ENCODE measurements around the gene CDC26. TPM values are rescaled to one million over a fixed set of nuclear protein-coding genes. Genes with fewer than 3 reads are reported as not detected.

The CDC26 gene
- total RNA-seq, 1 donor from 2014 or later = 25.3 TPM

- Histone ChIP-seq H3K4me3 (no peak overlapping the region), H3K27ac (no peak overlapping the region), H3K9me3 (no peaks in the 10 kb centered on the region), H3K27me3 (no peaks in the 10 kb centered on the region), H3K36me3 (peaks cover 0 to 6% of the 10 kb centered on the region in 2 donors), H3K4me1 (no peaks in the 10 kb centered on the region)
- DNase-seq (ENCODE audit: extremely low spot score in 2 of 2) = no peak
- intact Hi-C loops (cut with DNase I) = no loop called here
- TF ChIP-seq POLR2AphosphoS5 (IDR thresholded peaks at IDR 0.05; ENCODE audit: insufficient read depth in 1 of 2, low read depth in 1 of 2) = no peak
- no peak for TF ChIP-seq CTCF (IDR thresholded peaks at IDR 0.05)
- TF ChIP-seq POLR2A (IDR thresholded peaks at IDR 0.05) = no peak
Measured at GRCh38 chr9:113317777-113318176, 42.4 kb upstream of the CDC26 start.

DNA sequence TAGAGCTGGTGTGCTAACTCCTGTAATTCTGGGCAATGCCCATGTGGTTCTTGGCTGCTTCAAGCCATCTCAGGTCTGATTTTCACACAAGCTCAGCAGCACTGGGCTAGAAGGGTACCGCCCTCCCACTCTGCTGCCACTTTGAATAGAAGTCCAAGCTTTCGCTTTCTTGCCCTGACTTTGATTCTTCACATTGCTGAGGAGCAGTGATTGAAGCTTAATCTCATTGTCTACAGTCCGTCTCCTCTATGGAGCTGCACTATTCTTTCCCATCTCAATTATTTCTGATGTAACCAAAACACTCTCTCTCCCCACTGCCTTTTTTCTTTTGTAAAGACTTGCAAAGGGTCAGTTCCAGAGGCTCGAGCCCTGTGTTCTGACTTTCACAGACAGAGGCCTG lies 40.7 kb upstream of the CDC26 start:
- Histone ChIP-seq H3K27ac (no peak overlapping the region), H3K9me3 (no peaks in the 10 kb centered on the region), H3K36me3 (peaks cover 0 to 2% of the 10 kb centered on the region in 2 donors), H3K4me1 (no peaks in the 10 kb centered on the region), H3K4me3 (no peak overlapping the region), H3K27me3 (no peaks in the 10 kb centered on the region)
- DNase-seq (ENCODE audit: extremely low spot score in 2 of 2) = no peak
- TF ChIP-seq CTCF (IDR thresholded peaks at IDR 0.05) (no peak), POLR2AphosphoS5 (IDR thresholded peaks at IDR 0.05; ENCODE audit: insufficient read depth in 1 of 2, low read depth in 1 of 2) (no peak), POLR2A (IDR thresholded peaks at IDR 0.05) (no peak)
- intact Hi-C loops (cut with DNase I) = no loop called here

DNA sequence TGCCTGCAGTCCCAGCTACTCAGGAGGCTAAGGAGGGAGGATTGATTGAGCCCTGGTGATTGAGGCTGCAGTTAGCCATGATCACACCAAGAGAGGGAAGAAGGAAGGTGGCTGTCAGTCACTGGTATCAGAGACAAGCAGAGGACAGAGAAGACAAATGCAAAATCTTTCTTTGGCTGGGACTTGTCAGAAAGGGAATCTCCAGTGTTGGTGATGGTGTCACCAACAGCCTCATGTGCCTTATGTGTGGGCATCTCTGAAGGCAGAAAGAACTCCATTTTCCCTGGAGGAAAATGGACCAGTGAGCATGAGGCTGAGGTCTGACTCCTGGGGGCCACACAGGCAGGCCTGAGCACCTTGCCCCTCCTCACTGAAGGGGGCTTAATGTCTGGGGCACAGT lies 39.9 kb upstream of the CDC26 start:
- Histone ChIP-seq H3K27ac (no peak overlapping the region), H3K9me3 (no peaks in the 10 kb centered on the region), H3K4me1 (no peaks in the 10 kb centered on the region), H3K36me3 (no peaks in the 10 kb centered on the region), H3K27me3 (no peaks in the 10 kb centered on the region), H3K4me3 (no peak overlapping the region)
- no peak for DNase-seq (ENCODE audit: extremely low spot score in 2 of 2)
- TF ChIP-seq CTCF (IDR thresholded peaks at IDR 0.05) (no peak), POLR2A (IDR thresholded peaks at IDR 0.05) (no peak)
- intact Hi-C loops (cut with DNase I) = no loop called here

- intact Hi-C loops (cut with DNase I) = no loop called here
- Histone ChIP-seq H3K36me3 (no peaks in the 10 kb centered on the region), H3K27ac (no peak overlapping the region), H3K9me3 (no peaks in the 10 kb centered on the region), H3K27me3 (no peaks in the 10 kb centered on the region), H3K4me1 (no peaks in the 10 kb centered on the region), H3K4me3 (no peak overlapping the region)
- no peak for DNase-seq (ENCODE audit: extremely low spot score in 2 of 2)
- TF ChIP-seq POLR2AphosphoS5 (IDR thresholded peaks at IDR 0.05; ENCODE audit: insufficient read depth in 1 of 2, low read depth in 1 of 2) (no peak), POLR2A (IDR thresholded peaks at IDR 0.05) (no peak), CTCF (IDR thresholded peaks at IDR 0.05) (no peak)
Measured at GRCh38 chr9:113313261-113313660, 37.9 kb upstream of the CDC26 start.

DNA sequence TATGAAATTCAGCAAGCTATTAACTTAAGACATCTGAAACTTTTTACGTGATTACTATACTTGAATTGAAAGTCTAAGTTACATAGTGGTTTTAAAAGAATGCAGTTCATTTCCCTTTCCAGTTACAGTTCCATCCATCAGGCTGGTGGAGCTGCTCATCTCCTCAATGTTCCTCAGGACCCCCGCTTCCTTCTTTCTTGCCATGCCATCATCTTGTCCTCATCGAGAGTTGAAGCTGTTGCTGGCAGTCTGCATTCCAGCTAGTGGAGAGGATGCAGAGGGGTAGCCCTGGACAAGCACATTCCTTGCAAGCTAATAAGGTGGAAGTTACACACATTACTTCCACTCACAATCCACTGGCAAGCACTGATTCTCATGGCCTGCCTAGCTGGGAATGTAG lies 36.6 kb upstream of the CDC26 start:
- DNase-seq (ENCODE audit: extremely low spot score in 2 of 2) = no peak
- Histone ChIP-seq H3K4me3 (no peak overlapping the region), H3K36me3 (no peaks in the 10 kb centered on the region), H3K4me1 (no peaks in the 10 kb centered on the region), H3K9me3 (no peaks in the 10 kb centered on the region), H3K27me3 (no peaks in the 10 kb centered on the region), H3K27ac (no peak overlapping the region)
- intact Hi-C loops (cut with DNase I) = no loop called here
- no peak for TF ChIP-seq CTCF (IDR thresholded peaks at IDR 0.05)
- TF ChIP-seq POLR2AphosphoS5 (IDR thresholded peaks at IDR 0.05; ENCODE audit: insufficient read depth in 1 of 2, low read depth in 1 of 2) = no peak
- TF ChIP-seq POLR2A (IDR thresholded peaks at IDR 0.05) = no peak

Measured in vagina (tissue), 2 donors.